Nephron progenitor cell (in vitro differentiated cells): Measurements from ENCODE around the gene DHRSX.
"Not testable (repeated sequence)": the region's sequence is repeated elsewhere in the genome, so short reads cannot be mapped to it uniquely, and the experiment has no call there.

ENCODE experiments used
- DNase-seq: peaks from one replicate; pipeline ENCODE4 v3.0.0; 2021
- H3K27ac Mint-ChIP-seq: 2 replicates; pipeline ENCODE4 v1.8.0; 2021; ENCODE audit warnings: mild to moderate bottlenecking, moderate library complexity, mixed read lengths
- H3K27me3 Mint-ChIP-seq: 2 replicates; pipeline ENCODE4 v1.8.0; 2021; ENCODE audit warnings: mild to moderate bottlenecking, low read depth, mixed read lengths; ENCODE audit not compliant: poor library complexity
- H3K36me3 Mint-ChIP-seq: 2 replicates; pipeline ENCODE4 v1.8.0; 2021; ENCODE audit warnings: low read depth, mixed read lengths
- H3K4me1 Mint-ChIP-seq: 2 replicates; pipeline ENCODE4 v1.8.0; 2021; ENCODE audit warnings: mixed read lengths
- H3K4me3 Mint-ChIP-seq: 2 replicates; pipeline ENCODE4 v1.8.0; 2021; ENCODE audit warnings: mild to moderate bottlenecking, moderate library complexity, mixed read lengths
- H3K9me3 Mint-ChIP-seq: 2 replicates; pipeline ENCODE4 v1.8.0; 2021; ENCODE audit warnings: mild to moderate bottlenecking, moderate library complexity, mixed read lengths
- TF ChIP-seq, protein P1 (sequence below): fragments of 200-600 bp; sonication (generic); IDR thresholded peaks from 2 replicates; pipeline ENCODE4 v1.5.0; 2021; ENCODE audit warnings: antibody characterized with exemption

DHRSX gene

DNA sequence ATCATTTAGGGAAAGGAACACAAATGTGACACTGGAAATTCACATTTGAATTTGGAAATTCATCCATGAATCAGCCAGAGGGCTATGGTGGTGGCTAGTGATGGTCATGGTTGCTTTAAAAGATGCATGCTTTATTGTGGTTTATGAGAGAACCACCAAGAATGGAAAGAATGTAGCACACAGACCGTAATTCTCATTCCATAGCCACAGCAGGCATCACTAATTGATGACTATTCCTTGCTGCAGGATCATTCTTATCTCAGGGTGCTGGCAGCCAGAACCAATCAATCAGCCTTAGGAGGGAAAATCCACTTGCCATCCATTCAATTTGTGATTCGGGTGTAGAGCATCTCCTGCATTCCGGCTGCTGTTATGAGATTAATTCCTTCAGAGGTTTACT lies 115.6 kb downstream of the DHRSX start:
- H3K27ac Mint-ChIP-seq: no peak overlapping the region

DNA sequence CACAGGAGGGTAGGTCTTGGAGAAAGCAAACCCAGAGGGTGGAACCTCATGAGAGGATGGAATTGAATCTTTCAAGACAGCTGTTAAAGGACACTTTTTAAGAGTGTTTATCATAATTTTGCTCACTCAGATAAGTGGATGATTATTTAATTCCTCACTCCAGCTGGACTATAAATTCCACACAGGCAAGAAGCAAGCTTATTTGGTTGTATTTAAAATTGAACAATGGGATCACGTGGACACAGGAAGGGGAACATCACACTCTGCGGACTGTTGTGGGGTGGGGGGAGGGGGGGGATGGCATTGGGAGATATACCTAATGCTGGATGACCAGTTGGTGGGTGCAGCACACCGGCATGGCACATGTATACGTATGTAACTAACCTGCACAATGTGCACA lies 116.3 kb downstream of the DHRSX start:
- no peak overlapping the region for H3K4me3 Mint-ChIP-seq
- DNase-seq: no peak

More for the DNA sequence above, 115.6 kb downstream of the DHRSX start:
- Mint-ChIP-seq H3K4me1 (no peaks in the 10 kb centered on the region), H3K36me3 (peaks cover 55% of the 10 kb centered on the region), H3K4me3 (no peak overlapping the region), H3K9me3 (peaks cover 22% of the 10 kb centered on the region), H3K27me3 (peaks cover 2% of the 10 kb centered on the region)
- DNase-seq: no peak
- TF ChIP-seq, protein P1, sequence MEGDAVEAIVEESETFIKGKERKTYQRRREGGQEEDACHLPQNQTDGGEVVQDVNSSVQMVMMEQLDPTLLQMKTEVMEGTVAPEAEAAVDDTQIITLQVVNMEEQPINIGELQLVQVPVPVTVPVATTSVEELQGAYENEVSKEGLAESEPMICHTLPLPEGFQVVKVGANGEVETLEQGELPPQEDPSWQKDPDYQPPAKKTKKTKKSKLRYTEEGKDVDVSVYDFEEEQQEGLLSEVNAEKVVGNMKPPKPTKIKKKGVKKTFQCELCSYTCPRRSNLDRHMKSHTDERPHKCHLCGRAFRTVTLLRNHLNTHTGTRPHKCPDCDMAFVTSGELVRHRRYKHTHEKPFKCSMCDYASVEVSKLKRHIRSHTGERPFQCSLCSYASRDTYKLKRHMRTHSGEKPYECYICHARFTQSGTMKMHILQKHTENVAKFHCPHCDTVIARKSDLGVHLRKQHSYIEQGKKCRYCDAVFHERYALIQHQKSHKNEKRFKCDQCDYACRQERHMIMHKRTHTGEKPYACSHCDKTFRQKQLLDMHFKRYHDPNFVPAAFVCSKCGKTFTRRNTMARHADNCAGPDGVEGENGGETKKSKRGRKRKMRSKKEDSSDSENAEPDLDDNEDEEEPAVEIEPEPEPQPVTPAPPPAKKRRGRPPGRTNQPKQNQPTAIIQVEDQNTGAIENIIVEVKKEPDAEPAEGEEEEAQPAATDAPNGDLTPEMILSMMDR: no peak

DNA sequence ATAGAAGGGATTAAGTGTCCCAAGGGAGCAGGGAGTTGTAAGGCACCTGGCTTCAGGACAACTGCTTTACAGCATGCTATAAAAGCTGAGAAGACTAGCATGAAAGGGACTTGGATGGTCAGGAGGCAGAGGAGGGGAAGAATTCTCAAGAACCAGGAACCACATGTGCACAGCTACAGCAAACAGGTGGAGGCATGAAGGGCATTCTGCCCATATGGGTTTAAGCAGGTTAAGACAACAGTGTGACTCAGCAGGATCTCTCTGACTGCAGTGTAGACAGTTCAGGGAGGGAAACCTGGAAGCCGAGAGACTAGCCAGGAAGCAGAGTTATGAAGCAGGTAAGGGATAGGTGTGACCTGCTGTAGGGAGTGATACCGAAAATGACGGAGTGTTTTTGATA lies 117.0 kb downstream of the DHRSX start:
- TF ChIP-seq, protein P1: no peak
- no peak overlapping the region for H3K4me3 Mint-ChIP-seq
- no peak overlapping the region for H3K27ac Mint-ChIP-seq
- H3K4me1 Mint-ChIP-seq: no peaks in the 10 kb centered on the region
- no peak for DNase-seq
- peaks cover 2% of the 10 kb centered on the region for H3K27me3 Mint-ChIP-seq
- H3K9me3 Mint-ChIP-seq: peaks cover 30% of the 10 kb centered on the region
- peaks cover 55% of the 10 kb centered on the region for H3K36me3 Mint-ChIP-seq

More for the DNA sequence above, 116.3 kb downstream of the DHRSX start:
- H3K4me1 Mint-ChIP-seq: no peaks in the 10 kb centered on the region
- no peak overlapping the region for H3K27ac Mint-ChIP-seq
- TF ChIP-seq, protein P1: no peak
- peaks cover 55% of the 10 kb centered on the region for H3K36me3 Mint-ChIP-seq
- H3K9me3 Mint-ChIP-seq: peaks cover 24% of the 10 kb centered on the region
- H3K27me3 Mint-ChIP-seq: peaks cover 2% of the 10 kb centered on the region

DNA sequence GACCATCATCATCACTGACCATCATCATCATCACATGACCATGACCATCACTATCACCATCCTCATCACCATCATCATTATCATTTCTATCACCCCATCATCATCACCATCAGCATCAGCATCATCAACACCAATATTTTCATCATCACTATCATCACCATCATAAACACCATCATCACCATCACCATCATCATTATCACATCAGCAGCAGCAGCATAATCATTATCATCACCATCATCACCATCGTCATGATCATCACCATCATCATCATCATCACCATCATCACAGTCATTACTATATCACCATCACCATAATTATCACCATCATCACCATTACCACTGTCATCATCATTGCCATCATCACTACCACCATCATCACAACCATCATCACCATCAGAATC lies 117.6 kb downstream of the DHRSX start:
- no peak for DNase-seq
- Mint-ChIP-seq H3K4me1 (no peaks in the 10 kb centered on the region), H3K27ac (no peak overlapping the region), H3K27me3 (peaks cover 2% of the 10 kb centered on the region), H3K4me3 (no peak overlapping the region), H3K36me3 (peaks cover 53% of the 10 kb centered on the region), H3K9me3 (peaks cover 33% of the 10 kb centered on the region)
- TF ChIP-seq, protein P1: no peak

DNA sequence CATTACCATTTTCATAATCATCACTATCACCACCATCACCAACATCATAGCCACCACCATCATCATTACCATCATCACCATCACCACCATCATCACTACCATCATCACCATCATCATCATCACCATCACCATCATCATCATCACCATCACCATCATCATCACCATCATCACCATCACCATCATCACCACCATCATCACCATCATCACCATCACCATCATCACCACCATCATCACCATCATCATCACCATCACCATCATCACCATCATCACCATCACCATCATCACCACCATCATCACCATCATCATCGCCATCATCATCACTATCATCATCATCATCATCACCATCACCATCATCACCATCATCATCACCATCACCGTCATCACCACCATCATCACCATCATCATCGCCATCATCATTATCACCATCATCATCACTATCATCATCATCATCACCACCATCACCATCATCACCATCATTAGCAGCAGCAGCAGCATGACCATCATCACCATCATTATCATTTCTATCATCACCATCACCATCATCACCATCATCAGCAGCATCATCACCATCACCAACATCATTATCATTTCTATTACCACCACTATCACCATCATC lies 118.2 kb downstream of the DHRSX start:
- not testable (repeated sequence) for H3K4me1 Mint-ChIP-seq

DNA sequence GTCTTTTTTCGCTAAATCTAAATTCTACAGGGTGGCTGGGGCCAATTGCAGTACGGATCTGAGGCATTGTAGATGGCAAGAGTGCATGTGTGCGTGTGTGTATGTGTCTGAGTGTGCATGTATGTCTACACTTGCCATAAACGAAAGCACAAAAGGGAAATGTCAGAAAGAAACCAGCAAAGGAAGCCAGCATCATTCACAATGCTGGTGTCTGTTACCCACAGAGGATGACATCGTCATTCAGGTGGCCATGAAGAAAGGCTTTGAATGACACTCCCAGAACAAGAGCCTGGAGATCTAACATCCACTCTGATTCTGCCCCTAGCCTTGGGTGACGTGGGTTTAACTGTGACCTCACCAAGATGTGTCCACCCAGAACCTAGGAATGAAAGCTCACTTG lies 124.6 kb downstream of the DHRSX start:
- Mint-ChIP-seq H3K4me1 (peaks cover 21% of the 10 kb centered on the region), H3K27me3 (peaks cover 6% of the 10 kb centered on the region), H3K9me3 (peaks cover 42% of the 10 kb centered on the region), H3K36me3 (peaks cover 71% of the 10 kb centered on the region), H3K4me3 (no peak overlapping the region), H3K27ac (no peak overlapping the region)
- TF ChIP-seq, protein P1: no peak
- no peak for DNase-seq

More for the DNA sequence above, 118.2 kb downstream of the DHRSX start:
- not testable (repeated sequence) for H3K27ac Mint-ChIP-seq, H3K27me3 Mint-ChIP-seq, H3K4me3 Mint-ChIP-seq, DNase-seq
- H3K36me3 Mint-ChIP-seq: peaks cover 53% of the 10 kb centered on the region
- H3K9me3 Mint-ChIP-seq: peaks cover 37% of the 10 kb centered on the region
